K562 (cell line): Measurements from ENCODE around the gene MEF2B. TPM values are rescaled to one million over a fixed set of nuclear protein-coding genes. Genes with fewer than 3 reads are reported as not detected.
A peak's percentile ranks its signal among the peaks of the same experiment; 100 is the strongest.

Experiments
- ATAC-seq: fragments of 200-7000 bp; cut with Tn5 transposase; 3 replicates; pipeline ENCODE4 v1.9.1; 2020; ENCODE audit warnings: moderate library complexity
- BruUV-seq: library from RNA; stranded (reverse); fragments of 400-500 nt; replicated peaks from 2 replicates; lab custom pipeline; 2021; lab: Mats Ljungman, UMichigan
- CTCF ChIA-PET: fragments of 300-600 bp; formaldehyde crosslinking; extraction: SDS; loops from one replicate; lab custom pipeline; 2021; ENCODE audit warnings: low intra/inter-chr PET ratio; lab: Yijun Ruan, JAX
- POLR2A ChIA-PET: fragments of 300-600, 350-650 bp; sonication (Branson Sonifier 250); formaldehyde crosslinking; extraction: SDS; loops from one replicate; lab custom pipeline; 2021; ENCODE audit warnings: antibody characterized with exemption, inconsistent platforms; lab: Yijun Ruan, JAX
- DNase-seq, 4 experiments: peaks; one replicate each; pipeline versions ENCODE4 v3.0.0 to v3.0.0-alpha.2; 2011 to 2018; ENCODE audit warnings: low spot score in 3 of 4, mixed read lengths in 3 of 4; ENCODE audit errors: extremely low read depth in 1 of 4
- FAIRE-seq: peaks from 2 replicates; lab custom pipeline; 2011; peaks lifted over from hg19 to GRCh38; lab: Jason Lieb, UNC
- H2AFZ ChIP-seq: 2 replicates; pipeline ENCODE4 v1.6.0; 2011; ENCODE audit warnings: low read depth, low read length, control low read depth, inconsistent platforms
- H3K27ac ChIP-seq: fragments of 200-600 bp; 3 replicates; pipeline ENCODE4 v1.8.0; 2011; ENCODE audit warnings: low read depth, mild to moderate bottlenecking, control low read depth, inconsistent platforms, low read length, moderate library complexity, mixed read lengths; ENCODE audit errors: extremely low read depth
- H3K27me3 ChIP-seq, 2 experiments: fragments of 300-600 bp in 1 of 2; 2 replicates in 1 of 2; 3 replicates in 1 of 2; pipeline versions ENCODE4 v1.6.0 to v1.8.0; 2011; ENCODE audit warnings: inconsistent platforms in 2 of 2, low read length in 2 of 2, mild to moderate bottlenecking in 1 of 2, mixed read lengths in 1 of 2, moderate library complexity in 1 of 2; ENCODE audit not compliant: control insufficient read depth in 2 of 2, insufficient read depth in 2 of 2
- H3K36me3 ChIP-seq: fragments of 300-600 bp; 3 replicates; pipeline ENCODE4 v1.8.0; 2011; ENCODE audit warnings: mild to moderate bottlenecking, low read length, inconsistent platforms; ENCODE audit not compliant: control insufficient read depth, insufficient read depth
- H3K4me1 ChIP-seq, 2 experiments: fragments of 200-600 bp in 1 of 2; replicated peaks in 1 of 2; 2 replicates in 1 of 2; 3 replicates in 1 of 2; pipeline versions ENCODE4 v1.5.1 to v1.8.0; 2011; ENCODE audit warnings: inconsistent platforms in 2 of 2, low read length in 2 of 2, mild to moderate bottlenecking in 1 of 2, mixed read lengths in 1 of 2, moderate library complexity in 1 of 2; ENCODE audit not compliant: control insufficient read depth in 2 of 2, insufficient read depth in 2 of 2
- H3K4me2 ChIP-seq: 2 replicates; pipeline ENCODE4 v1.6.1; 2011; ENCODE audit warnings: low read length, control low read depth, inconsistent platforms, mixed read lengths; ENCODE audit not compliant: insufficient read depth
- H3K4me3 ChIP-seq: fragments of 200-600 bp; sonication (generic), shearing (Covaris generic); 2 replicates; pipeline ENCODE4 v1.5.1; 2016; ENCODE audit warnings: control low read depth, inconsistent platforms
- H3K79me2 ChIP-seq: fragments of 200-600 bp; 3 replicates; pipeline ENCODE4 v1.8.0; 2011; ENCODE audit warnings: low read length, inconsistent platforms; ENCODE audit not compliant: control insufficient read depth, insufficient read depth
- H3K9ac ChIP-seq, 2 experiments: 2 replicates each; pipeline versions ENCODE4 v1.6.0 to v1.6.1; 2011; ENCODE audit warnings: low read depth in 2 of 2, low read length in 2 of 2, control low read depth in 1 of 2, inconsistent platforms in 1 of 2, mild to moderate bottlenecking in 1 of 2, mixed read lengths in 1 of 2; ENCODE audit not compliant: insufficient read depth in 1 of 2
- H3K9me1 ChIP-seq: one replicate; pipeline ENCODE4 v1.6.0; 2011; ENCODE audit warnings: inconsistent platforms, mild to moderate bottlenecking, low read length, moderate library complexity; ENCODE audit not compliant: control insufficient read depth, insufficient read depth
- H3K9me3 ChIP-seq: replicated peaks from 2 replicates; pipeline ENCODE4 v1.5.1; 2011; ENCODE audit warnings: low read depth, low read length, inconsistent platforms; ENCODE audit not compliant: control insufficient read depth, insufficient read depth
- H4K20me1 ChIP-seq: replicated peaks from 2 replicates; pipeline ENCODE4 v1.6.1; 2011; ENCODE audit warnings: low read length, inconsistent platforms, mixed read lengths; ENCODE audit not compliant: control insufficient read depth, insufficient read depth
- BRD9 ChIP-seq: fragments of 450-650 bp; IDR thresholded peaks from 2 replicates; pipeline ENCODE4 v1.6.1; 2018; ENCODE audit warnings: low read depth; ENCODE audit not compliant: partially characterized antibody
- DLX4 ChIP-seq: fragments of 250-450 bp; sonication (Bioruptor Pico); IDR thresholded peaks from 2 replicates; pipeline ENCODE4 v1.6.1; 2021; ENCODE audit warnings: mild to moderate bottlenecking
- FUS ChIP-seq: fragments of 200-400 bp; formaldehyde crosslinking; optimal IDR thresholded peaks from 2 replicates; pipeline ENCODE3; 2017; ENCODE audit warnings: low read depth, low read length
- HMBOX1 ChIP-seq: sonication (generic); IDR thresholded peaks from 2 replicates; pipeline ENCODE4 v1.6.1; 2016
- LARP7 ChIP-seq: fragments of 450-650 bp; IDR thresholded peaks from 2 replicates; pipeline ENCODE4 v1.6.1; 2016
- LEF1 ChIP-seq: fragments of 450-650 bp; IDR thresholded peaks from 2 replicates; pipeline ENCODE4 v1.6.1; 2016; ENCODE audit warnings: mild to moderate bottlenecking
- MCM7 ChIP-seq, 2 experiments: fragments of 450-650 bp; IDR thresholded peaks; 2 replicates each; pipeline ENCODE4 v1.6.1; 2016 to 2018
- MEIS2 ChIP-seq: fragments of 450-650 bp; IDR thresholded peaks from 2 replicates; pipeline ENCODE4 v1.6.1; 2014; ENCODE audit warnings: mild to moderate bottlenecking; ENCODE audit not compliant: partially characterized antibody
- NR2F6 ChIP-seq: fragments of 450-650 bp; formaldehyde crosslinking; IDR thresholded peaks from 2 replicates; pipeline ENCODE4 v1.4.0; 2020; ENCODE audit warnings: mild to moderate bottlenecking
- NR3C1 ChIP-seq: sonication (generic); formaldehyde crosslinking; IDR thresholded peaks from 2 replicates; pipeline ENCODE4 v1.8.1; 2022; ENCODE audit warnings: missing genetic modification reagents
- SAFB ChIP-seq: fragments of 200-400 bp; formaldehyde crosslinking; IDR thresholded peaks from 2 replicates; pipeline ENCODE4 v1.6.1; 2017; ENCODE audit warnings: low read depth, low read length, borderline replicate concordance
- TCF15 ChIP-seq: fragments of 250-450 bp; sonication (Bioruptor Pico); IDR thresholded peaks from 2 replicates; pipeline ENCODE4 v1.8.0; 2022; ENCODE audit warnings: moderate library complexity, mild to moderate bottlenecking, inconsistent platforms
- TCFL5 ChIP-seq: fragments of 250-450 bp; sonication (Bioruptor Pico); conservative IDR thresholded peaks from 2 replicates; pipeline ENCODE4 v1.6.1; 2021; ENCODE audit warnings: mild to moderate bottlenecking, moderate library complexity, matching md5 sums
- ZNF239 ChIP-seq: fragments of 250-450 bp; sonication (Bioruptor Pico); IDR thresholded peaks from 2 replicates; pipeline ENCODE4 v1.4.0; 2020; ENCODE audit warnings: mild to moderate bottlenecking
- ZNF57 ChIP-seq: fragments of 450-650 bp; formaldehyde crosslinking; IDR thresholded peaks from 2 replicates; pipeline ENCODE4 v1.4.0; 2020; ENCODE audit warnings: mild to moderate bottlenecking, moderate library complexity
- WGBS: fragments of 100-300 bp; shearing (Covaris generic); methylation state at CpG from one replicate; pipeline ENCODE4 v1.1.6; 2016; ENCODE audit warnings: low coverage, mixed read lengths; ENCODE audit not compliant: insufficient coverage; ENCODE audit errors: missing lambda C conversion rate; 5-methylcytosine and 5-hydroxymethylcytosine counted together
- in situ Hi-C: fragments of 300-500 bp; cut with MboI; formaldehyde crosslinking; loops from 4 replicates; pipeline ENCODE4 v1.15.0; 2018; ENCODE audit warnings: inconsistent platforms, mixed read lengths
- intact Hi-C: fragments of 100-400 bp; cut with micrococcal nuclease; formaldehyde crosslinking; loops from 2 replicates; pipeline ENCODE4 v1.14.2; 2022
- polyA plus RNA-seq, 8 experiments: library from polyadenylated mRNA; depleted of rRNA in 4 of 8; stranded (reverse) in 5 of 8; unstranded in 3 of 8; fragments of >200 nt; fragmentation: Nextera tagmentation in 2 of 8; fragmentation: Illumina TruSeq in 1 of 8; extraction: Ambion mirVana in 2 of 8; extraction: Trizol in 1 of 8; gene quantifications; 2 replicates each; pipeline versions ENCODE4 v1.2.1 to v1.2.3, GENCODE V29; 2011 to 2014; ENCODE audit warnings: inconsistent platforms in 1 of 8, missing spikeins in 1 of 8
- total RNA-seq, 7 experiments: library from RNA; depleted of rRNA in 6 of 7; stranded (reverse); fragments of >200 nt in 6 of 7; fragmentation: Illumina TruSeq in 2 of 7; extraction: Trizol in 2 of 7; gene quantifications; 2 replicates each; pipeline versions ENCODE4 v1.2.1 to v1.2.3, GENCODE V29; 2011 to 2021; ENCODE audit warnings: low replicate concordance in 1 of 7
- TF ChIP-seq, protein P1 (sequence below): sonication (generic); formaldehyde crosslinking; IDR thresholded peaks from 2 replicates; pipeline ENCODE4 v1.8.0; 2022; ENCODE audit warnings: mild to moderate bottlenecking, missing genetic modification reagents

Gene MEF2B
- total and polyA plus RNA-seq, 9 of the 15 experiments (the other 6 are each of a cell fraction or from before 2014, with no cell fraction given), result 0.14 to 1.9 (median 0.71) TPM; not detected in 3

DNA sequence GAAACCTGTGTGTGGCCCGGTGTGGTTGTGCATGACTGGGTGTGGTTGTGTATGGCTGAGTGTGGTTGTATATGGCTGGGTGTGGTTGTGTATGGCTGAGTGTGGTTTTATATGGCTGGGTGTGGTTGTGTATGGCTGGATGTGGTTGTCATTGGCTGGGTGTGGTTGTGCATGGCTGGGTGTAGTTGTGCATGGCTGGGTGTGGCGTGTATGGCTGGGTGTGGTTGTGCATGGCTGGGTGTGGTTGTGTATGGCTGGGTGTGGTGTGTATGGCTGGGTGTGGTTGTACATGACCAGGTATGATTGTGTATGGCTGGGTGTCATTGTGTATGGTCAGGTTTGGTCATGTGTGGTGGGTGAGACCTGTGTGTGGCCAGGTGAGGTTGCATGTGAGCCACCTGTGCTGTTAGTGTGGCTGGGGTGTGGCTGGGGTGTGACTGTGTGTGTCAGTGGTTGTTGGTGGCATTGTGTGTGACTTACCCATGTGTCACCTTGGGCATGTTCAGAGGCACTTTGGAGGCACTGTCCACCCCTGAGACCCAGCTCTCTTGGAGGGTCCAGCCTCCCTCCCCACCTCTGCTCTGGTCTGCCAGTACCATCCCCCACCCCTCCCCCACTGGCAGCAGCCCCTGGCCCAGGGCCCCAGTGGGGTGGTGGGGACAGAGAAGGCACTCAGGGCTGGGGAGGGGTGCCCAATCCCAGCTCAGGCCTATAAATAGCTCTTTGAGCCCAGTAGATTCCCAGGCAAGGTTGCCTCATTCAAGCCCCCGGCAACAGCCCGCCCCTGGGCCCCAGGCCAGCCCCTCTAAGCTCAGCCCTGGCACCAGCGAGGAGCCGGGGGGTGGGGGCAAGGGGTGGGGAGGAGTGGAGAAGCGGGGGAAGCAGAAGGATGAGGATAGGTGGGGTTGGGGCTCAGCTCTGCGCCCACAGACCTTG, 37.8 kb upstream of the MEF2B start:
- H4K20me1 ChIP-seq, result no peaks in the 10 kb centered on the region
- no peak for ATAC-seq
- intact Hi-C loops, result no loop called here
- peaks cover 4 to 14% of the 10 kb centered on the region in 2 experiments for H3K27me3 ChIP-seq
- peaks cover 2% of the 10 kb centered on the region for H3K79me2 ChIP-seq
- H3K4me2 ChIP-seq, result peak overlapping the region; percentile 33; the same call in 1 of the 2 replicates
- no peaks in the 10 kb centered on the region for H3K36me3 ChIP-seq
- H3K4me3 ChIP-seq, result no peak overlapping the region
- H3K9me1 ChIP-seq, result no peaks in the 10 kb centered on the region
- H3K9me3 ChIP-seq, result no peaks in the 10 kb centered on the region
- CTCF ChIA-PET, result no interaction called here
- no peak overlapping the region for H3K27ac ChIP-seq
- WGBS, result 6% methylated on average over 5 of the region's 8 CpGs
- TF ChIP-seq ZNF57 (CRISPR knock-in tag) (no peak), BRD9 (no peak), ZNF239 (CRISPR knock-in tag) (no peak), FUS (no peak), LARP7 (no peak), MEIS2 (no peak), MCM7 (IDR thresholded peaks at IDR 0.05) (no peak), SAFB (no peak), DLX4 (CRISPR knock-in tag) (no peak), HMBOX1 (no peak), NR3C1 (CRISPR knock-in tag) (no peak), TCF15 (CRISPR knock-in tag) (no peak), TCFL5 (CRISPR knock-in tag) (no peak), NR2F6 (CRISPR knock-in tag) (no peak), LEF1 (no peak)
- TF ChIP-seq, protein P1, sequence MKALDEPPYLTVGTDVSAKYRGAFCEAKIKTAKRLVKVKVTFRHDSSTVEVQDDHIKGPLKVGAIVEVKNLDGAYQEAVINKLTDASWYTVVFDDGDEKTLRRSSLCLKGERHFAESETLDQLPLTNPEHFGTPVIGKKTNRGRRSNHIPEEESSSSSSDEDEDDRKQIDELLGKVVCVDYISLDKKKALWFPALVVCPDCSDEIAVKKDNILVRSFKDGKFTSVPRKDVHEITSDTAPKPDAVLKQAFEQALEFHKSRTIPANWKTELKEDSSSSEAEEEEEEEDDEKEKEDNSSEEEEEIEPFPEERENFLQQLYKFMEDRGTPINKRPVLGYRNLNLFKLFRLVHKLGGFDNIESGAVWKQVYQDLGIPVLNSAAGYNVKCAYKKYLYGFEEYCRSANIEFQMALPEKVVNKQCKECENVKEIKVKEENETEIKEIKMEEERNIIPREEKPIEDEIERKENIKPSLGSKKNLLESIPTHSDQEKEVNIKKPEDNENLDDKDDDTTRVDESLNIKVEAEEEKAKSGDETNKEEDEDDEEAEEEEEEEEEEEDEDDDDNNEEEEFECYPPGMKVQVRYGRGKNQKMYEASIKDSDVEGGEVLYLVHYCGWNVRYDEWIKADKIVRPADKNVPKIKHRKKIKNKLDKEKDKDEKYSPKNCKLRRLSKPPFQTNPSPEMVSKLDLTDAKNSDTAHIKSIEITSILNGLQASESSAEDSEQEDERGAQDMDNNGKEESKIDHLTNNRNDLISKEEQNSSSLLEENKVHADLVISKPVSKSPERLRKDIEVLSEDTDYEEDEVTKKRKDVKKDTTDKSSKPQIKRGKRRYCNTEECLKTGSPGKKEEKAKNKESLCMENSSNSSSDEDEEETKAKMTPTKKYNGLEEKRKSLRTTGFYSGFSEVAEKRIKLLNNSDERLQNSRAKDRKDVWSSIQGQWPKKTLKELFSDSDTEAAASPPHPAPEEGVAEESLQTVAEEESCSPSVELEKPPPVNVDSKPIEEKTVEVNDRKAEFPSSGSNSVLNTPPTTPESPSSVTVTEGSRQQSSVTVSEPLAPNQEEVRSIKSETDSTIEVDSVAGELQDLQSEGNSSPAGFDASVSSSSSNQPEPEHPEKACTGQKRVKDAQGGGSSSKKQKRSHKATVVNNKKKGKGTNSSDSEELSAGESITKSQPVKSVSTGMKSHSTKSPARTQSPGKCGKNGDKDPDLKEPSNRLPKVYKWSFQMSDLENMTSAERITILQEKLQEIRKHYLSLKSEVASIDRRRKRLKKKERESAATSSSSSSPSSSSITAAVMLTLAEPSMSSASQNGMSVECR (CRISPR knock-in tag), result no peak
- TF ChIP-seq, all 486 proteins: peak for 0
- DNase-seq, result no peak
- no TSS peak for BruUV-seq
- no peak overlapping the region for H2AFZ ChIP-seq
- H3K9ac ChIP-seq, result no peak overlapping the region
- H3K4me1 ChIP-seq, result peaks cover 8 to 24% of the 10 kb centered on the region in 2 experiments; a peak in 4 of 5 replicates
- no peak for FAIRE-seq
- in situ Hi-C loops, result no loop called here
- POLR2A ChIA-PET, result interaction anchor here (1.8 kb wide), 1 partner anchor 12 kb away, joined by 5 read pairs; no protein-coding TSS in a partner anchor
